ENCODE measurements around the gene CRPPA.
"Not testable (repeated sequence)": the region's sequence is repeated elsewhere in the genome, so short reads cannot be mapped to it uniquely, and the experiment has no call there.

The CRPPA gene

DNA sequence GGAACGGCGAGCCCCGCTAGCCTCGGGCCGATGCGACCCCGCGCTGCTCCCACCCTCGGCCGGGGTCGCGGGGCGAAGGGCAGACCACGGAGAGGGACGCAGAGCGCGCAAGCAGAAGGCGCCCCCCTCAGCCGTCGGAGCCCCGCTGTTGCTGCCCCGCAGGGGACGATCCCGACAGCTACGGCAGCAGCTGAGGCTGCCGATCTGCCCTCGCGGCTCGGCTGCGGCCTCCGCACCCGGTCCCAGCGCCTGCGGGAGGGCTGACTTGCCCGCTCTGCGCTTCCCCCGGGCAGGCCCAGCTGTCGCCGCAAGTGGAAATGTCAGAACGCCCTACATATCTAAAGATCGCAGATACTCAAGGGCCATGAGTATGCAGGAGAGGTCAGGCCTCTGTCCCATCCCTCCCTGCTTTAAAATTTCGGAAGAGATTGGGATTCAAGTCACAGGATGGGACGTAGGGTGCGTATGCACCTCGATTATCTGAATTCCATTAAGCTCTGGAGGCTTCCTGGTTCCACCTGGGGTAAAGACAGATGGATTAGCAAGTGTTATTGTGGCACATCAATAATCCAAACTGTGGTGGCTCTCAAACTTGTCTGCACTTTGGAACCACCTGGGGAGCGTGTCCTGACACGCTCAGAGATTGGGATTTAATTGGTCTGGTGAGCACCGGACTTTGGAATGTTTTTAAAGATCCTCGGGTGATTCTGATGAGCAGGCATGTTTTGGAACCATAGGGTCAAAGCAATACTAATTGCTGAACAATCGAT, at the start of gene CRPPA:
Gene CRPPA, minus strand, starts transcription at position 206 of the 770 bp plus-strand sequence. CDS start 216 bp downstream, outside the sequence.
- no peak for DNase-seq (ENCODE audit: low read depth, low spot score)

DNA sequence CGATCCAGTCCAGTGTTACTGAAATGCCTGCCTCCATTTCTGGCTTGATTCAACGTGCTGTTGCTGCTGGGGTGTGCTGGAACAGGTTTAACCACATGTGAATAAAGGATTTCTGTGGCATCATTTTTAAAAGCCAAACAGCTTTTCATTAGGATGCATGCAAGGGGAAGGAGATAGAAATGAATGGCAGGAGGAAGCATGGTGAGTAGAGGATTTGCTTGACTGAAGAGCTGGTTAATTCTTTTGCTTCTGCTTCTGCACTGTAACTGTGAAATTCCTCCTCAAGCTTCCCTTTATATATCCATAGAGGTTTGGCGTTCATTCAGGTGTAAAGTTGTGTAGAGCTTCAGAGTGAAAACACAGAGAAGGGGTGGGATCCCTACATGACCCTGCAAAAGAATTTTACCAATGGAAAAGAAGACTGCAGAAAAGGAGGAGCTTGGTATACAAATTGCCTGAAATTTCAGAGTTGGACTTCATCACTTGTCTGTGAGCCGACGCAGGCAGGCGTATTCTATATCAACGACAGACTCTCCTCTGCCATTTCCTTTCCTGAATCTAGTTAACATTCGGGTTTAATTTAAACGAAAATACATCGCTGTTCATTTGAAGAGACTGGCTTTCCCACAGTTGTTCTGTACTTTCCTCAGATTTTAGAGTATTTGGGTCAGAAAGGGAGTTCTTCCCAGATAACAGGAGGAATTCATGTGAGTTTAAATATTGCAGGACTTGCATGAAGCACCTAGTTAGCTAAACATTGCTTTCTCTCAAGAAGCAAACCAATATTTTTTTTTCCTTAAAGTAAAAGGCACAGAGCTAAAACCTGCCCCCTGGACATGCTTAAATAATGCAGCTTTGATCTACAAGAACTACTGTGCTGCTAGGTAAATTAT, 44.4 kb upstream of the CRPPA start, which contains the start of gene SOSTDC1:
Gene SOSTDC1, minus strand, starts transcription at position 270 of the 893 bp plus-strand sequence. Its CDS starts 70 bp downstream, at position 200.
- DNase-seq (ENCODE audit: low read depth, low spot score), result no peak
- peak within 1 kb of the TSS; percentile 77 for H3K27ac ChIP-seq
- no peak for TF ChIP-seq EZH2 (IDR thresholded peaks at IDR 0.05)
- TF ChIP-seq FOXP2 (optimal IDR thresholded peaks at IDR 0.05; ENCODE audit: control extremely low read depth, extremely low read length, insufficient read depth), result no peak
- peak; percentile 51 for TF ChIP-seq POLR2AphosphoS5 (IDR thresholded peaks at IDR 0.05; ENCODE audit: borderline replicate concordance, low read depth, low read length)
- H3K36me3 ChIP-seq (ENCODE audit: insufficient read depth, low read length), result peaks cover 9% of the 10 kb centered on the region; the same call in 1 of the 2 replicates
- H3K9me3 ChIP-seq (ENCODE audit: low read depth, low read length), result no peaks in the 10 kb centered on the region
- peak within 1 kb of the TSS; percentile 77 for H3K4me3 ChIP-seq
- H3K9ac ChIP-seq (ENCODE audit: insufficient read length), result peak within 1 kb of the TSS; percentile 73

More for the DNA sequence above, at the start of gene CRPPA:
- H3K36me3 ChIP-seq (ENCODE audit: insufficient read depth, low read length), result no peaks in the 10 kb centered on the region
- H3K27ac ChIP-seq, result no peak within 1 kb of the TSS
- H3K9ac ChIP-seq (ENCODE audit: insufficient read length), result no peak within 1 kb of the TSS
- no peak within 1 kb of the TSS for H3K4me3 ChIP-seq
- TF ChIP-seq FOXP2 (optimal IDR thresholded peaks at IDR 0.05; ENCODE audit: control extremely low read depth, extremely low read length, insufficient read depth), result no peak
- no peak for TF ChIP-seq POLR2AphosphoS5 (IDR thresholded peaks at IDR 0.05; ENCODE audit: borderline replicate concordance, low read depth, low read length)
- TF ChIP-seq EZH2 (IDR thresholded peaks at IDR 0.05), result no peak
- H3K9me3 ChIP-seq (ENCODE audit: low read depth, low read length), result no peaks in the 10 kb centered on the region

DNA sequence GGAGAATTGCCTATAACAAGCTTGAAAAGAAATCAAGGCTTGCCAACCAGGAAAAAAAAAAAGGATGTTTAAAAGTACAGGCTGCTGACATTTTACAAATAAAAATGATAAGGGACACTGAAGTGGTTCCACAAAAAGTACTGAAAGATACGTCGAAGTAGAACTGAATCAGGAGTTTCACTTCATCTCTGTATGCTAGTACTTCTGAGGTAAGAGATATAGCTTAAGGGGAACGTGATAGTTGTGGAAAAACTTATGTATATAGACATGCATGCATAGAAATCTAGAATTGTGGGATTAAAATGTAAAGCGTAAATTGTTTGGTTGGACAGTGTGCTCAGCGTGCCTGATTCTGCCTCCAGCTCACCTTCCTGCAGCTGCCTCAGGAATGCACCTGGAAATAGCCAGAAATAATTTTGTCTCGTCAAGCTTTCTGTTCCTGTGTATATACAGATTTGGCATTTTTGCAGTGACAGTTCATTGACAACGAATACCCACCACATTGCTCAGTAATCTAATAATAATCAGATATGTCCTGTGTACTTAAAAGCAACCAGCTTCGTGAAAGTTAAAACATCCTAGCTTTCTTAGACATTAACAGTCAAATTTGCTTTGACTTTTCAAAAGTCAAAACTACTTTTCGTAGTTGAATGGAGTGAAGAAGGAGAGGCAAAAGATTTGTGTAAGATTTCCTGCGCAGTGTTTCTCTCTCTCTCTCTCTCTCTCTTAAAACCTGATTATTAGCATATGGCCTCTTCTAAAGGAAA, 42.8 kb upstream of the CRPPA start:
- H3K4me3 ChIP-seq, result peak overlapping the region; percentile 77
- no peaks in the 10 kb centered on the region for H3K9me3 ChIP-seq (ENCODE audit: low read depth, low read length)
- H3K27ac ChIP-seq, result peak overlapping the region; percentile 76
- no peak for DNase-seq (ENCODE audit: low read depth, low spot score)
- H3K9ac ChIP-seq (ENCODE audit: insufficient read length), result peak overlapping the region; percentile 29
- TF ChIP-seq FOXP2 (optimal IDR thresholded peaks at IDR 0.05; ENCODE audit: control extremely low read depth, extremely low read length, insufficient read depth) (no peak), EZH2 (IDR thresholded peaks at IDR 0.05) (no peak), POLR2AphosphoS5 (IDR thresholded peaks at IDR 0.05; ENCODE audit: borderline replicate concordance, low read depth, low read length) (no peak)
- H3K36me3 ChIP-seq (ENCODE audit: insufficient read depth, low read length), result peaks cover 9% of the 10 kb centered on the region; the same call in 1 of the 2 replicates

DNA sequence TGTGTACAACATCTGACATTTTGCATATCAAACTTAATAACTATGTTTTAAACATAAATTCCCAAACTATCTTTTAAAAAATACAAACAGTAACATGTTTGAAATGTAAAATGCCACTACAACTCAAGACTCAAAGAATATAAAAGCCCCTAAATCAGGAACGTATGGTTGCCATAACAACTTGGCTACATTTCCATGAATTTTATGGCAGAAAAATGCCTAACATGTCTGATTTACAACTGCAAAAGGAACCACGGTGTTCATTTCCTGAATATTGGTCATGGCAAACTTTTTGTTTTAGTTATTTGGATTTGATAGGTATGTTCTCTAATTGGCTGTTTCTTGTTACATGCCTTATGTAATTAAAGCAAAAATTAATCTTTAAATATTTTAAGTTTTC, 42.2 kb upstream of the CRPPA start:
- no peaks in the 10 kb centered on the region for H3K9me3 ChIP-seq (ENCODE audit: low read depth, low read length)
- H3K4me3 ChIP-seq, result peak overlapping the region; percentile 77
- TF ChIP-seq FOXP2 (optimal IDR thresholded peaks at IDR 0.05; ENCODE audit: control extremely low read depth, extremely low read length, insufficient read depth) (no peak), EZH2 (IDR thresholded peaks at IDR 0.05) (no peak), POLR2AphosphoS5 (IDR thresholded peaks at IDR 0.05; ENCODE audit: borderline replicate concordance, low read depth, low read length) (no peak)
- peak; percentile 83 for DNase-seq (ENCODE audit: low read depth, low spot score)
- peaks cover 9% of the 10 kb centered on the region; the same call in 1 of the 2 replicates for H3K36me3 ChIP-seq (ENCODE audit: insufficient read depth, low read length)
- H3K9ac ChIP-seq (ENCODE audit: insufficient read length), result peak overlapping the region; percentile 29
- H3K27ac ChIP-seq, result peak overlapping the region; percentile 76

DNA sequence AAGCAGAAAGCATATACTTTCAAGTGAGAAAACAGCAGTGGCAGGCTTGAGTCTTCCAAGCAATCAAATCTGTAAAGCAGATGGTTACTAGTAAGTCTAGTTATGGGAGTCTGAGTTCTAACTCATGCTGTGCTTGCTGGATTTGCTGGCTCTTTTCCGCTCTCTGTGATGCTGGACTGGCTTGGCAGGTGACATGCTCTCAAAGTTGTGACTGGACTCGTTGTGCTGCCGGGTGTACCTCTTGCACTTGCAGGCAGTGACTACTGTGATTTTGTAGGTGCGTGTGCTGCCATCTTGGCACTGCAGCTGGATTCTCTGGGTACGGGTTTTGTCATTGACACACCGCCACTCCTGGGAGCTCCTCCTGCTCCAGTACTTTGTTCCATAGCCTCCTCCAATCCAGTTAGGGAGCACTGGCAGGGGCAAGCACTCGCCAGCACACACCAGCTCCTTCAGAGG, 41.1 kb upstream of the CRPPA start:
- Histone ChIP-seq H3K36me3 (ENCODE audit: insufficient read depth, low read length) (peaks cover 9% of the 10 kb centered on the region; the same call in 1 of the 2 replicates), H3K27ac (peak overlapping the region; percentile 76), H3K4me3 (peak overlapping the region; percentile 77), H3K9me3 (ENCODE audit: low read depth, low read length) (no peaks in the 10 kb centered on the region), H3K9ac (ENCODE audit: insufficient read length) (no peak overlapping the region)
- TF ChIP-seq POLR2AphosphoS5 (IDR thresholded peaks at IDR 0.05; ENCODE audit: borderline replicate concordance, low read depth, low read length), result no peak
- no peak for TF ChIP-seq EZH2 (IDR thresholded peaks at IDR 0.05)
- no peak for TF ChIP-seq FOXP2 (optimal IDR thresholded peaks at IDR 0.05; ENCODE audit: control extremely low read depth, extremely low read length, insufficient read depth)
- DNase-seq (ENCODE audit: low read depth, low spot score), result no peak

DNA sequence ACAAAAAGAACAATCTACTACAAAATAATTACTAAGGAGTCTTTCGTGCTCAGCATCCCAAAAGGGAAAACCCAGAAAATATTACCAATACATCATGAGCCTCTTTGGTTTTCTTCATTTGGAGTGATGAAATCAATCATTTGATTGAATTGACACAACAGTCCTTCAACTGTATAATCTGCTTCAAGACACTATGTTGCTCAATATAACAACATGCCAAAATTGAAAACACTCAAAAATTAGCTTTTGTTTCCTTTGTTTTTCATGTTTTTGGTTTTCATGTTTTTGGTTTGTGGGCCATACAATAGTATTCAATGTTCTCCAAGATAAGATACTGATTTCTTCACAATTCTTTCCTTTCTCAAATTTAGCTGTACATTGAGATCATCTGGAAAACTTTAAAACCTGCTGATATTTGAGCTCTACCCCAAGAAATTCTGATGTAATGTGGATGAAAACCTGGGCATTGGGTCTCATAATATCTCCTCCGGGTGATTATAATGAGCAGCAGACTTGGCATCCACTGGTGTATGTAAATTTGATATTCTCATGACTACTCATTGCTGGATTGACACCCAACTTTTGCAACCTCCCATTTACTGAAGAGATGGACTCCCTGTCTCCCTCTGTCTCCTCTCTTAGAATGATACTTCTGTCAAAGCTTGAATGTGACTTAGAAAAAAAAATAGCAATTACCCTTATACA, 39.6 kb upstream of the CRPPA start:
- H3K4me3 ChIP-seq, result peak overlapping the region; percentile 9

DNA sequence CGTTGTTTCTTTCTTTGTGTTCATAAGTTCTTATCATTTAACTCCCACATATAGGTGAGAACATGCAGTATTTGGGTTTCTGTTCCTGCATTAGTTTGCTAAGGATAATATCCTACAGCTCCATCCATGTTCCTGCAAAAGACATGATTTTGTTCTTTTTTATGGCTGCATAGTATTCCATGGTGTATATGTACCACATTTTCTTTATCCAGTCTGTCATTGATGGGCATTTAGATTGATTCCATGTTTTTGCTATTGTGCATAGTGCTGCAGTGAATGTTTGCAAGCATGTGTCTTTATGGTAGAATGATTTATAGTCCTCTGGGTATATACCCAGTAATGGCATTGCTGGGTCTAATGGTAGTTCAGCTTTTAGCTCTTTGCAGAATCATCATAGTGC, 35.0 kb upstream of the CRPPA start:
- H3K4me3 ChIP-seq; H3K27ac ChIP-seq; H3K9ac ChIP-seq (ENCODE audit: insufficient read length); H3K36me3 ChIP-seq (ENCODE audit: insufficient read depth, low read length); DNase-seq (ENCODE audit: low read depth, low spot score); H3K9me3 ChIP-seq (ENCODE audit: low read depth, low read length): not testable (repeated sequence)

More for the DNA sequence above, 39.6 kb upstream of the CRPPA start:
- TF ChIP-seq POLR2AphosphoS5 (IDR thresholded peaks at IDR 0.05; ENCODE audit: borderline replicate concordance, low read depth, low read length) (no peak), FOXP2 (optimal IDR thresholded peaks at IDR 0.05; ENCODE audit: control extremely low read depth, extremely low read length, insufficient read depth) (no peak), EZH2 (IDR thresholded peaks at IDR 0.05) (no peak)
- Histone ChIP-seq H3K9ac (ENCODE audit: insufficient read length) (no peak overlapping the region), H3K9me3 (ENCODE audit: low read depth, low read length) (no peaks in the 10 kb centered on the region), H3K36me3 (ENCODE audit: insufficient read depth, low read length) (peaks cover 9% of the 10 kb centered on the region; the same call in 1 of the 2 replicates), H3K27ac (peak overlapping the region; percentile 79)
- no peak for DNase-seq (ENCODE audit: low read depth, low spot score)
